B cell (primary cell): ENCODE data around the gene CYGB. TPM values are rescaled to one million over a fixed set of nuclear protein-coding genes. Genes with fewer than 3 reads are reported as not detected.

Experiments used
- ATAC-seq: fragments of 200-7000 bp; cut with Tn5 transposase; one replicate; pipeline ENCODE4 v1.10.0; 2021; ENCODE audit warnings: low read depth, mild to moderate bottlenecking, moderate number of reproducible peaks, moderate library complexity
- CTCF ChIA-PET: fragments of 350-600 bp; sonication (Branson Sonifier 250); formaldehyde crosslinking; loops from one replicate; lab custom pipeline; 2021; ENCODE audit warnings: antibody characterized with exemption, inconsistent platforms; lab: Charles Lee
- POLR2A ChIA-PET: fragments of 350-600 bp; sonication (Branson Sonifier 250); formaldehyde crosslinking; loops from one replicate; lab custom pipeline; 2021; ENCODE audit warnings: antibody characterized with exemption; lab: Charles Lee
- DNase-seq: peaks from one replicate; pipeline ENCODE4 v3.0.0; 2013
- H2AFZ ChIP-seq: 2 replicates; pipeline ENCODE4 v1.6.1; 2012; ENCODE audit warnings: mild to moderate bottlenecking, low read depth, low read length; ENCODE audit not compliant: insufficient read depth, poor library complexity, severe bottlenecking
- H3K27ac ChIP-seq, 2 donors: 1 replicate in 1 of 2; 2 replicates in 1 of 2; pipeline ENCODE4 v1.5.1; 2012 to 2013; ENCODE audit warnings: low read length in 2 of 2, mild to moderate bottlenecking in 2 of 2, moderate library complexity in 1 of 2
- H3K27me3 ChIP-seq, 4 experiments: fragments of 200-600 bp in 1 of 4; sonication (generic) in 1 of 4; replicated peaks in 1 of 4; 1 replicate in 2 of 4; 2 replicates in 2 of 4; pipeline versions ENCODE4 v1.6.1 to v1.7.0; 2013 to 2016; ENCODE audit warnings: low read length in 3 of 4, mild to moderate bottlenecking in 2 of 4, mixed read lengths in 1 of 4, moderate library complexity in 1 of 4; ENCODE audit not compliant: insufficient read depth in 4 of 4, control insufficient read depth in 3 of 4; ENCODE audit errors: control extremely low read depth in 1 of 4
- H3K36me3 ChIP-seq, 2 experiments: replicated peaks in 1 of 2; 1 replicate in 1 of 2; 2 replicates in 1 of 2; pipeline versions ENCODE4 v1.6.1 to v1.7.1; 2013; ENCODE audit warnings: low read length in 1 of 2; ENCODE audit not compliant: insufficient read depth in 2 of 2, control insufficient read depth in 1 of 2; ENCODE audit errors: control extremely low read depth in 1 of 2, extremely low read depth in 1 of 2
- H3K4me1 ChIP-seq, 2 donors: fragments of 200-600 bp in 1 of 2; sonication (generic) in 1 of 2; 1 replicate in 1 of 2; 2 replicates in 1 of 2; pipeline versions ENCODE4 v1.5.1 to v1.6.1; 2013 to 2017; ENCODE audit warnings: low read length in 2 of 2; ENCODE audit not compliant: control insufficient read depth in 2 of 2, insufficient read depth in 2 of 2
- H3K4me2 ChIP-seq: replicated peaks from 2 replicates; pipeline ENCODE3; 2012; ENCODE audit warnings: mild to moderate bottlenecking, low read depth, low read length; ENCODE audit not compliant: poor library complexity, severe bottlenecking
- H3K4me3 ChIP-seq, 5 experiments: fragments of 200-600 bp in 1 of 5; sonication (generic) in 1 of 5; 1 replicate in 3 of 5; 2 replicates in 2 of 5; pipeline versions ENCODE4 v1.5.1 to v1.7.0; 2011 to 2016; ENCODE audit warnings: low read length in 4 of 5, mild to moderate bottlenecking in 4 of 5, low read depth in 2 of 5, control low read depth in 1 of 5, moderate library complexity in 1 of 5; ENCODE audit not compliant: insufficient read depth in 1 of 5; ENCODE audit errors: control extremely low read depth in 1 of 5, extremely low read depth in 1 of 5
- H3K79me2 ChIP-seq: fragments of 200-600 bp; sonication (generic); one replicate; pipeline ENCODE4 v1.6.0; 2016; ENCODE audit warnings: low read length; ENCODE audit not compliant: control insufficient read depth, insufficient read depth
- H3K9ac ChIP-seq: fragments of 200-600 bp; sonication (generic); 2 replicates; pipeline ENCODE4 v1.6.1; 2017; ENCODE audit warnings: mild to moderate bottlenecking, low read length, moderate library complexity
- H3K9me3 ChIP-seq, 3 donors: one replicate each; pipeline versions ENCODE4 v1.6.1 to v1.7.1; 2013; ENCODE audit warnings: low read length in 2 of 3; ENCODE audit not compliant: control insufficient read depth in 2 of 3, insufficient read depth in 1 of 3; ENCODE audit errors: control extremely low read depth in 1 of 3
- H4K20me1 ChIP-seq: 2 replicates; pipeline ENCODE4 v1.6.0; 2012; ENCODE audit warnings: mild to moderate bottlenecking, low read length; ENCODE audit not compliant: insufficient read depth, control insufficient read depth, poor library complexity, severe bottlenecking
- H3K27ac Mint-ChIP-seq: one replicate; pipeline ENCODE4 v1.8.0; 2021; ENCODE audit warnings: mixed read lengths
- H3K27me3 Mint-ChIP-seq: one replicate; pipeline ENCODE4 v1.8.0; 2021; ENCODE audit warnings: mixed read lengths
- H3K4me1 Mint-ChIP-seq: one replicate; pipeline ENCODE4 v1.8.0; 2021; ENCODE audit warnings: mixed read lengths
- H3K4me3 Mint-ChIP-seq: one replicate; pipeline ENCODE4 v1.8.0; 2021; ENCODE audit warnings: mixed read lengths
- H3K9me3 Mint-ChIP-seq: one replicate; pipeline ENCODE4 v1.8.0; 2022; ENCODE audit warnings: mixed read lengths; ENCODE audit not compliant: insufficient read depth
- CTCF ChIP-seq: fragments of 200-600 bp; IDR thresholded peaks from one replicate; pipeline ENCODE4 v1.8.0; 2022; ENCODE audit warnings: antibody characterized with exemption, mild to moderate bottlenecking
- EZH2 ChIP-seq: IDR thresholded peaks from 2 replicates; pipeline ENCODE4 v1.6.1; 2012; ENCODE audit warnings: borderline replicate concordance, low read depth, mild to moderate bottlenecking, moderate library complexity, low read length; ENCODE audit not compliant: insufficient read depth, poor library complexity, severe bottlenecking
- WGBS: methylation state at CpG from one replicate; pipeline ENCODE4 v1.1.5; 2013; ENCODE audit warnings: missing lambda C conversion rate; ENCODE audit not compliant: insufficient coverage; 5-methylcytosine and 5-hydroxymethylcytosine counted together
- intact Hi-C: fragments of 100-400 bp; cut with micrococcal nuclease; formaldehyde crosslinking; loops from one replicate; pipeline ENCODE4 v1.10.0; 2022
- polyA plus RNA-seq: library from polyadenylated mRNA; depleted of rRNA; stranded (reverse); fragments of >200 nt; gene quantifications from 2 replicates; pipeline ENCODE4 v1.2.3, GENCODE V29; 2012
- total RNA-seq, 2 donors: library from RNA; stranded (reverse); fragments of 120-200 nt in 1 of 2; gene quantifications; 1 replicate in 1 of 2; 2 replicates in 1 of 2; pipeline versions ENCODE4 v1.2.3 to v1.2.4, GENCODE V29; 2013 to 2022

The CYGB gene
- total and polyA plus RNA-seq, 2 donors (not counting 1 experiment from before 2014, with no cell fraction given), result 0.42 to 2.7 TPM

- Histone ChIP-seq H3K4me1 (peaks cover 5 to 8% of the 10 kb centered on the region in 2 donors), H4K20me1 (no peaks in the 10 kb centered on the region), H3K79me2 (no peaks in the 10 kb centered on the region), H3K27me3 (peaks cover 0 to 7% (median 3%) of the 10 kb centered on the region in 4 experiments), H3K36me3 (peaks cover 0 to 3% of the 10 kb centered on the region in 2 experiments), H2AFZ (no peak overlapping the region), H3K4me3 (no peak overlapping the region), H3K9ac (no peak overlapping the region), H3K27ac (no peak overlapping the region), H3K4me2 (no peak overlapping the region), H3K9me3 (no peaks in the 10 kb centered on the region)
- DNase-seq (no peak), ATAC-seq (no peak)
- TF ChIP-seq CTCF, result no peak
- TF ChIP-seq EZH2, result no peak
- ChIA-PET CTCF (interaction anchor here (1.0 to 5.6 kb wide), 25 partner anchors 10 to 241 kb away, joined by 3 to 156 read pairs (median 5); partner anchors contain the start of genes AANAT and RHBDF2), POLR2A (interaction anchor here (0.9 to 1.7 kb wide), 4 partner anchors 12 to 30 kb away, joined by 3 to 7 read pairs (median 3); no protein-coding TSS in a partner anchor)
- intact Hi-C loops, result loop anchor here (5.0 kb wide), 2 partner anchors 39 to 79 kb away; partner anchors contain the start of gene AANAT
- Mint-ChIP-seq H3K4me1 (peaks cover 6% of the 10 kb centered on the region), H3K4me3 (no peak overlapping the region), H3K27me3 (peaks cover 23% of the 10 kb centered on the region), H3K9me3 (no peaks in the 10 kb centered on the region), H3K27ac (peak overlapping the region; percentile 23)
- 80% methylated on average over 13 of the region's 13 CpGs for WGBS
Observed at GRCh38 chr17:76545918-76546555, 8.5 kb upstream of the CYGB start.
